HG03025 (cell line): ENCODE measurements around the gene HTR3B.

Experiments
- ATAC-seq: cut with Tn5 transposase; IDR thresholded peaks from one replicate; pipeline ENCODE4 v1.9.1; 2021; ENCODE audit warnings: mild to moderate bottlenecking, moderate library complexity; ENCODE audit not compliant: unreplicated experiment, low FRiP score

The HTR3B gene

GRCh38 chr11:113986351-113987140, 82.0 kb downstream of the HTR3B start:
- no peak for ATAC-seq

GRCh38 chr11:113989381-113989780, 84.8 kb downstream of the HTR3B start:
- ATAC-seq: no peak

- no peak for ATAC-seq
Measured at GRCh38 chr11:113989916-113990315, 85.3 kb downstream of the HTR3B start.

- no peak for ATAC-seq
Measured at GRCh38 chr11:113991170-113991569, 86.6 kb downstream of the HTR3B start.

GRCh38 chr11:113991718-113992458, 87.3 kb downstream of the HTR3B start:
- no peak for ATAC-seq

- no peak for ATAC-seq
Measured at GRCh38 chr11:113992459-113993110, 88.0 kb downstream of the HTR3B start.

GRCh38 chr11:113994077-113994954, 89.7 kb downstream of the HTR3B start:
- no peak for ATAC-seq
